GM10266 (cell line): Measurements from ENCODE around the gene EIF4A3.

Experiments
- DNase-seq: peaks from one replicate; pipeline ENCODE4 v3.0.0; 2012; ENCODE audit errors: extremely low spot score
- TF ChIP-seq, protein P1 (sequence below): IDR thresholded peaks from 2 replicates; pipeline ENCODE4 v1.5.1; 2012; ENCODE audit warnings: mild to moderate bottlenecking, low read depth; ENCODE audit not compliant: control insufficient read depth, insufficient read depth; ENCODE audit errors: missing control alignments

Gene EIF4A3

DNA sequence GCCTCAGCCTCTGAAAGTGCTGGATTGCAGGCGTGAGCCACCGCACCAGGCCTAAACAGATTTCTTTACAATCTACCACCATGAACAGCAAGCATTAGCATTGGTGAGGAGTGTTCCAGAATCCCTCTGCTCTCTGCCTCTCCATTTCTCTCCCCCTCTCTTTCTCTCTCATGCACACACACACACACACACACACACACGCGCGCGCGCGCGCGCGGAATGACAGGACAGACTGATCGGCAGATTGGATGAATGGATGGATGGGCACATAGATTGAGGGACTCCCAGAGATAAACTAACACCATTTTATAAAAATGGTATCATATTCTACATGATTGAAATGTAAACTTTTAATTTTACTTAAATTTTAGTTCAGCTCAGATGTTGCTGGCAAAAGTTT, 26.2 kb upstream of the EIF4A3 start:
- TF ChIP-seq, protein P1, sequence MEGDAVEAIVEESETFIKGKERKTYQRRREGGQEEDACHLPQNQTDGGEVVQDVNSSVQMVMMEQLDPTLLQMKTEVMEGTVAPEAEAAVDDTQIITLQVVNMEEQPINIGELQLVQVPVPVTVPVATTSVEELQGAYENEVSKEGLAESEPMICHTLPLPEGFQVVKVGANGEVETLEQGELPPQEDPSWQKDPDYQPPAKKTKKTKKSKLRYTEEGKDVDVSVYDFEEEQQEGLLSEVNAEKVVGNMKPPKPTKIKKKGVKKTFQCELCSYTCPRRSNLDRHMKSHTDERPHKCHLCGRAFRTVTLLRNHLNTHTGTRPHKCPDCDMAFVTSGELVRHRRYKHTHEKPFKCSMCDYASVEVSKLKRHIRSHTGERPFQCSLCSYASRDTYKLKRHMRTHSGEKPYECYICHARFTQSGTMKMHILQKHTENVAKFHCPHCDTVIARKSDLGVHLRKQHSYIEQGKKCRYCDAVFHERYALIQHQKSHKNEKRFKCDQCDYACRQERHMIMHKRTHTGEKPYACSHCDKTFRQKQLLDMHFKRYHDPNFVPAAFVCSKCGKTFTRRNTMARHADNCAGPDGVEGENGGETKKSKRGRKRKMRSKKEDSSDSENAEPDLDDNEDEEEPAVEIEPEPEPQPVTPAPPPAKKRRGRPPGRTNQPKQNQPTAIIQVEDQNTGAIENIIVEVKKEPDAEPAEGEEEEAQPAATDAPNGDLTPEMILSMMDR, result no peak
- no peak for DNase-seq

DNA sequence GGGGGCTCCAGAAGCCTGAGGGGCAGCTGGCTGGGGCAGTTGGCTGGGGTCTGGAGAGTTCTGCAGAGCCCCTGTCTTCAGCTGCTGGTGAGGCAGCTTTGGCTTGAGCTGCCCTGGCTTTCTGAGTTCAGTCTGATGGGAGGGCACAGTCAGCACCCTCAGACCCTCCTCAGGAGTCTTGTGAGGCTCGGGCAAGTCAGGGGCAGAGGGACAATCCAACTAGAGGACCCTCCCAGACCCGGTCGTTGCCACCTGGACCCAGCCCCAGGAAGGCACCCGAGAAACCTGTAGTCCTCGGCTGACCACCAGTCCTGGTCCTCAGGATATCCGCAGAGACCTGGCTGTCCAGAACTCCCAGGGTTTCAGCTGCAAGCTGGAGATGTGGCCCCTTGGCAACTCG, 24.8 kb upstream of the EIF4A3 start:
- TF ChIP-seq, protein P1, result no peak
- DNase-seq, result no peak

DNA sequence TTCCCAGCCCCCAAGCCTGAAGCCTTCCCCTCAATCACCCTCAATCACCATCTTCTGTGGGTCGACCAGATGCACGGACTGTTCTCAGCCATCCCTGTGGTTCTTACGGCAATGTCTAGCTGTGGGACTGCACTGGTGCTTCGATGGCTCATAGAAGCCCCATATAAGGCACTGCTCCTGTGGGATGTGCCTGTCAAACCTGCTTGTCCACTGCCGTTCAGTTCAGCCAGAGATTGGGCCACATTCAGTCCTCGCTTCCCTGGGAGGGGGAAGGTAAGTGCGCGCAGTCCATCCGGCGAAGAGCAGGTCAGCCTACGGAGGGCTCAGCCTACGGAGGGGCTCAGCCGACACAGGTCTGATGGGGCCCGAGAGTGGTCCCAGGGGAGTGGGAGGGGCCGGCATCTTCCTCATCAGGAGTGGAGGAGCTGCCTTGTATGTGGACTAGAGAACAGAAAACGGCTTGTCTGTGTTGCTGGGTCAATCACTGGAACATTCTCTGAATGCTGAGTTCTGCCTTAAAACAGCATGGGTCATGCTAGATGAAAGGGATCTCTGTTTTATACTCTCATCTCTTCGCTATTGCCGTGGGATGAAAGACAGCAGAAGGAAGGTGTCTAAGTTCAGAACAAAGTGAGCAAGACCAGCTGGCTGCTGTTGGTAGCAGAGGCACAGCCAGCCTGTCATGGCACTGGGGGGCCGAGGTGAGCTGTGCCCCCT, 23.0 kb upstream of the EIF4A3 start, which contains the start of gene CARD14:
Gene CARD14 (plus strand): TSS at position 247 of the 717 bp plus-strand sequence. CDS start 11,409 bp downstream, outside the sequence.
- DNase-seq, result no peak
- TF ChIP-seq, protein P1, result no peak

DNA sequence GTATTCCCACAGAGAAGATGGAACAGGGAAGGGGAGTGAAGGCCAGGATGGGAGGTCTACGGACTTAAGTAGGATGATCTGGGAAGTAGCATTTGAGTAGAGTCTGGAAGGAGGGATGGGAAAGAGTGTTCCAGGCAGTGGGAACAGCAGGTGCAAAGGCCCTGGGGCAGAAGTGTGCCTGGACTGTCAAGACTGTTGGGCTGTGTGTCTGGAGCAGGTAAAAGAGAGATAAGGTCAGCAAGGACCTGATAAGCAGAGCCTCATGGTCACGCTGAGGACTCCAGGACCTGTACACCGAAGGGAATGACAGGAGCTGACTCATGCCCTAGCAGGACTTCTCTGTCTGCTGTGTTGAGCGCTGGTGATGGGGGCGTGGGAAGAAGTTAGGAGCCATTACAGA, 22.2 kb upstream of the EIF4A3 start:
- DNase-seq, result no peak
- TF ChIP-seq, protein P1, result no peak

DNA sequence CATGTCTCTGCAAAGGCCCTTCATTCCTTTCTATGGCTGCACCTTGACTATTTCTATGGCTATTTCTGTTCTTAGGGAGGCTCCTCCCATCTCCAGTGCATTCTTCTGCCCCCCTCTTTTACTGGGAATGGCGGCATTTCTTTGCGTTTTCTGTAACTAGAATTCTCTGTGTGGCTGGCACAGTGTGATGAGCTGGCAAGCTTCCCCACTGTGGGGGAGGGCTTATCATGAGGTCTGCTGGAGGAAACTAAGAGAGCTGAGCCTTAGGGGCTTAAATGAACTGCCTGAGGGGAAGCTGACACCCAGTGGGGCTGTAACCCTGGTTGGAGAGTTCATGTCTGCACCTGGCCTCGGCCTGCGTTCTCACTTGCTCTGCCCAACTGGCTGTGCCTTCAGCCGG, 21.4 kb upstream of the EIF4A3 start:
- TF ChIP-seq, protein P1, result no peak
- no peak for DNase-seq

DNA sequence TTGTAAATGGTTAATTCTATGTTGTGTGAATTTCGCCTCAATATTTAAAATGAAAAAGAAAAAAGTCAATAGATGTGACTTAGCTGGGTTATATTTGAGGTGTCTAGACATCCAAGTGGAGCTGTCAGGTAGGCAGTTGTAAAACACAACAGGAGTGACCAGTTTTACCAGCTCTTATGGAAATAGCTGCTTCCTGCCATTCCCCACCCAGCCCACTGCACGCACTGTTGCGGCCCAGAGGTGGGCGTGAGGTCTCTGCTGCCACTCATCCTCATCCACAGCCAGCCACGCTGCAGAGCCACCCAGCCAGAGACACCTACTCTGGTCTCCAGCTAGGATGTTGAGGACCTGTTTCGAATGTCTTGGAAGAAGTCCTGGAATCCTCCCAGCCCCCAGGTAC, 19.5 kb upstream of the EIF4A3 start:
- TF ChIP-seq, protein P1, result no peak
- DNase-seq, result no peak

DNA sequence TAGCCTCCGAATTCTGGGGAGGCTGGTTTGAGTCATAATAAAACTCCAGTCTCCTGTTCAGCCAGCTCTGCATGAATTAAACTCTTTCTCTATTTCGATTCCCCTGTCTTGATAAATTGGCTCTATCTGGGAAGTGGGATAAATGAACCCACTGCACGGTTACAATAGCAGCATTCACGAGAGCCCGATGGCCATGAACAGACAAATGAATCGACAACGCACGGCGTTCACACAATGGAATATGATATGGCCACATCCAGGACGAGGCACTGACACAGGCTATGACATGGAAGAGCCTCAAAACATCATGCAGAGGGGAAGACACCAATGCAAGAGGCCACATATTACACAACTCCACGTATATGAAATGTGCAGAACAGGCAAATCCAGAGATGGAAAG, 17.3 kb upstream of the EIF4A3 start:
- no peak for DNase-seq
- TF ChIP-seq, protein P1, result no peak
